CD4-positive, alpha-beta T cell treated with Interleukin-4 for 4 hours (primary cell): ENCODE measurements around the gene NSD1.

Experiments
- DNase-seq: peaks from one replicate; pipeline ENCODE4 v3.0.0-alpha.2; 2020

Gene NSD1

DNA sequence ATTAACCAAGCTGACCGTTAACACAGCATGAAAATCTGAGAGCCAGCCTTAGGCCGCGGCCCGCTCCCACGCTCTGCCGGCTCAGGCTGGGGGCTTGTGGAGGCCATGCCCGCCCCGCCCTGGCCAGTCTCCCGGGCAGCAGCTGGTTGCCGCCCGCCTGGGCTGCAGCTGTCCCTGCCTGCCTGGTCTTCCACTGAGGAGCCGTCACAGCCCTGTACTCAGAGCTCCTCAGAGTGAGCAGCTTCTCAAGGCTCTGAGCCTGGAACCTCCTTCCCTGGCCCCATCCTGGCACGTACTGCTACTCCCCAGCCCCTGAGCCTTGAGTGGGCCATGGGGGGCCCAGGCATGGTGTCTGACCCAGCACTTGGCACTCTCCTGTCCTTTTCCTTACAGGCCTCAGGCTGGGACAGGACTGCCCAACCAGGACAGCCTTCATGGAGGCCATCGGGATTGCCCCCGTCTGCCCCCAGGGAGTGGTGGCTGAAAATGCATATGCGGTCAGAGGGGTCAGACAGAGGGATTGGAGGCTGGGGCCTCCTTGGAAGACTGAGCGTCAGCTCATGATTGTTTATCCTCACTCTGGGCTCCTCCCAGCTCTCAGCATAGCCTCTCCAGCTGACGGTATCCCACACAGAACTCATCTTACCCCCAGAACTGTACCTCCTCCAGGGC is 35.0 kb upstream of the NSD1 start:
- DNase-seq = no peak

DNA sequence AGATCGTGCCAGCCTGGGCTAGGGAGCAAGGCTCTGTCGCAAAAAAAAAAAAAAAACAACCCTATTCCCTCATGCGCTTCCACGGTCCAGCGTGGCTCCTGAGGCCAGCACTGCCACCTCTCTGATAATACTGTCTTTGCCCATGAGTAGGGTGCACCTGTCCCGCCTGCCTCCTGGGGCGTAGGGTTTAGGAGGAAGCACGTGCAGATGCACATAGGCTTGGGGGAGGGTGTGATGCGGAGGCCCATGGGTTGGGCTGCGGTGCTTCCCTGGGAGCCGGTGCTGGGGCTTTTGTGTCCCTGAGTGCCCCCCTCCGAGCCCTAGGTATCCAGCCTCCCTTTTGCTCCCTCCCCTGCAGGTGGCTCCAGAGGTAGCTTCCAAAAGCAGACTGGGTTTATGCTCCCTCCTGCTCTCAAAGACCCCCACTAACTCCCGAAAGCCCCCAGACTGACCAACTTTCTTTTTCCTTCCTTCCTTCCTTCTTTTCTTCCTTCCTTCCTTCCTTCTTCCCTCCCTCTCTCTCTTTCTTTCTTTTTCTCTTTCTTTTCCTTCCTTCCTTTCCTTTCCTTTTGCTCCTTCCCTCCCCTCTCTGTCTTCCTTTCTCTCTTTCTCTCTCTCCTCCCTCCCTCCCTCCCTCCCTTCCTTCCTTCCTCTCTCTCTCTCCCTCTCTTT is 34.0 kb upstream of the NSD1 start:
- DNase-seq = no peak

DNA sequence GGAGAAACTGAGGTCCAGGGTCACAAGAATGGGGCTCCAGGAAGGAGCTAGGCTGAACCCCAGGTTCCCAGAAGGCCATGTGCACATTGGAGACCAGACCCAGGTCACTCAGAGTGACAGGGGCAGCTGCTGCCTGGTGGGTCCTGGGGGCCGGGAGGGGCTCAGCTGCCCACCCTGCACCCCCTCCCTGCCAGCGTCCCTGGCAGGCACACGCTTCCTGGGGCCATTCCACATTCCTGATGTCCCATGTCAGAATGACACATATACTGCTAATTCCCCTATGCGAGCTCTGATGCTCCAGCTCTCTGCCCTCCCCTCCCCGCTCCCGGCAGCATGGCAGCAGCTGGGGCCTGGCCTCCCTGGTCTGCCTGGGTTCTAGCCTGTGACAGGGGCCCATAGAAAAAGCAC is 32.9 kb upstream of the NSD1 start:
- DNase-seq = no peak

DNA sequence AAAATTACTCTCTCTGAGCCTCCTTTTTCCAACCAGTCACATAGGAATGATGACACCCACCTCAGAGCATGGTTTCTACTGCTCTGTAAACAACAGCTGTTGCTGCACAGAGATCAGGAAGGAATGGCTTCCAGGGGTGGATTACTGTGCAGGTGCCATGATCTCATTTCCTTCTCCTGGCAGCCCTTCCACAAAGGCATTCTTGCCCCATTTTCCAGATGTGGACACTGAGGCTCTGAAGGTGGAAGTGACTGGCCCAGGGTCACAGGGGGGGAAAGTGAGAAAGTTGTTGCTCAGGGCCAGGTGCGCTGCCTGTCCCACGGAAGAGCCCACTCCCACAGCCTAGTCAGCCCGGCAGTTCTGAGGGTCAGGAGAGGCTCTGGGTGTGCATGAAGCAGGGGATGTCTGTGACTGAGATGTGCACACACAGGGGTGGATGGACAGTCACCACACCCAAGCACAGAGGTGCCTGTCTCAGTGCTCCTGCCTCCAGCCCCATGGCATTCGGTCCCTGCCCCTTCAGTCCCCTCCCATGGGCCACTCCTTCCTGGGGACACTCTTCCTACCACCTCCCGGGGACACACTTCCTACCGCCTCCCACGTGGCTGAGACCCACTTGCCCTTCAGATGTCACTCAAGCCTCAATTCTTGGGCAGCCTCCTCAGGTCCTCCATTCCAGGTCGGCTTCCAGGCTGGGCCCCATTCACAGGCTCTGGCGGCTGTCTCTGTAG is 29.9 kb upstream of the NSD1 start:
- no peak for DNase-seq

DNA sequence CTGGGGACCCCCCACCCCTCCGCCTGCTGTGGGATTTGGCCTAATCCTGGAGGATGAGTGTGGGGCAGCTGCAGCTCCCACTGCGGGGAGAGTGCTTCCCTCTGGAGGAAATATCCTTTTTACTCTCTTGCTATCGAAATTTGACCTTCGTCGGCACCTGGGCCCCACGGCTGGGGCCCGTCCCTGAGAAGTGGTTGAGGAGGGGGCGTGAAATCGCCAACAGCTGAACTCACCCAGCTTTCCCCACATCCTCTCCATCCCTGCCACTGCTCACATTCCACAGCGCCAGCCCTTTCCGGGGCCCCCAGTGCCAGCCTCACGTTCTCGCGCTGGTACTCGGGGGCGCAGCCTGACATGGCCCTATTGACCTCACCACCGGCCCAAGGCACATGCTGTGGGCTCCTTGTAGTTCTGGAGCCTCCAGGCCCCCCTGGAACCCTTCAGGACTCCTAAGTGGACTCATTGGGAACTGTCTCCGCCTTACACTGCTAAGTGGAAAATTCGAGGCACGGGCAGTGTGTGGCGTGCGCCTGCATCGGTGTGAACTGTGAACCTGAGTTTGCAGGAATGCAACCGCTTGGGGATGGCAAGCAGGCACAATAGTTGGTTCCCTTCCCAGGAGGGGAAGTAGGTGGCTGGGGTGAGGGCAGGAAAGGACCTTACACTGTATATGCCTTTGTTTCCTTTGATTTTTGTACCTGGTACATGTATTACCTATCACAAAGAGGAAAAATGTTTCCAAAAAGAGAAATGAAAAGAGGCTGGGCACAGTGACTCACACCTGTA is 27.7 kb upstream of the NSD1 start:
- no peak for DNase-seq

DNA sequence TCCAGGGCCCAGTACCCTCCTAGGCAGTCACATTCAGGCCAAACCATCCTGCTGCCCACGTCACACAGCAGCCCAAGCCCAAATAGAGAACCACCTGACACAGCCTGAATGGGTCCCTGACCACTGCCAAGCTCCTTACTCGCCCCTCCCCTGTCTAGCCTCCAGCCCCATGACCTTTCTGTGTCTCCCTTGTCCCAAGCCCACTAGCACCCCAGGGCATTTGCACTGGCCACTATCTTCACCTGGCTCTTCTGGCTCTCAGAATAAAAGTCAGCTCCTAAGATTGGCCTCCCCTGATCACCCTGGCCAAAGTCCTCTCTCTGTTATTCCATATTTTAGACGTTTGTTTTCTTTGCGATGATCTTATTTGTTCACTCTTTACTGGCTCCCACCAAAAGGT is 26.4 kb upstream of the NSD1 start:
- no peak for DNase-seq

DNA sequence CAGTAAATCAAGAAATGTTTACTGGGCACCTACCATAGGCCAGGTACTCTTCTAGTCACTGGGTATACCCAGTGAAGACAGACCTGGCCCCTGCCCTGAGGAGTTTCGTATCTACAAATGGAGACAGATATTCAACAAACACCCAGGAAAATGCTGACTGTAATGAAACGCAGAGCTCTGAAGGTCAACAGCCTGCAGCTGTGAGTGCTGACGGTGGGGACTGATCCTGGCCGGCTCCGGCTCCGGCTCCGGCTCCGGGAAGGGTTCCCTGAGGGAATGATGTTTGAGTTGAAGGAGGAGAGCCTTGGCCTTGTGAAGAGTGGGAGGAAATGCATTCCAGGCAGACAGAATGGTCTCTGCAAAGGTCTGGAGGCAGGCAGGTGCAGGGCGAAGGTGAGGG is 23.8 kb upstream of the NSD1 start:
- no peak for DNase-seq

DNA sequence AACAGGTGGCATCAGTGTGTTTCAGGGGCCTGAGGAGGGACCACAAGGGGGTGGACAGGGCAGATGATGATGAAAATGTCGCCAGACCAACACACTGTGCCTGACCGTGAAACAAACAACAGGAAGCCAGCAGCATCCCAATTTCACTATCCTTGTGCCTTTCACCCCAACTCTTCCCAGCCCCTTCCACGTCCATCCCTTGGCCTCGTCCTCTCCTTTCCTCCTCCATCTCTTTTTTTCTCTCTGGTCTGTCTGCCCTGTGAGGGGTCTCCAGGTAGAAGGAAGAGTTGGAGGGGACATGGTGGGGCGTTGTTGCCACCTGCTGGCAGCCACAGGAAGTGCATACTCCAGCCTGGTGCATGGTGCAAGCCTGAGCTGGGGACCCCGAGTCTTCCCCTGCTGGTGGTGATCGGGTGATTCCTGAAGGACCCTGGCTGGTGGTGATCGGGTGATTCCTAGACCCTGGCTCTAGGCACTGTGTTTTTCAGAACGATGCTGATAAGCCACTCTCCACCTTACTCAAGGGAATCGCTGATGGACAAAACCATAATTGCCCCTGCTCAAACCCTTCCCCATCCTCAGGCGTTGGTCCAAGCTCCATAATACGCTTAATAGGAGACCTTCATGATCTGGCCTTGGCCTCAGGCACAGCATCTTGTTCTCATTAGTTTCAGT is 21.7 kb upstream of the NSD1 start:
- peak; percentile 52 for DNase-seq

DNA sequence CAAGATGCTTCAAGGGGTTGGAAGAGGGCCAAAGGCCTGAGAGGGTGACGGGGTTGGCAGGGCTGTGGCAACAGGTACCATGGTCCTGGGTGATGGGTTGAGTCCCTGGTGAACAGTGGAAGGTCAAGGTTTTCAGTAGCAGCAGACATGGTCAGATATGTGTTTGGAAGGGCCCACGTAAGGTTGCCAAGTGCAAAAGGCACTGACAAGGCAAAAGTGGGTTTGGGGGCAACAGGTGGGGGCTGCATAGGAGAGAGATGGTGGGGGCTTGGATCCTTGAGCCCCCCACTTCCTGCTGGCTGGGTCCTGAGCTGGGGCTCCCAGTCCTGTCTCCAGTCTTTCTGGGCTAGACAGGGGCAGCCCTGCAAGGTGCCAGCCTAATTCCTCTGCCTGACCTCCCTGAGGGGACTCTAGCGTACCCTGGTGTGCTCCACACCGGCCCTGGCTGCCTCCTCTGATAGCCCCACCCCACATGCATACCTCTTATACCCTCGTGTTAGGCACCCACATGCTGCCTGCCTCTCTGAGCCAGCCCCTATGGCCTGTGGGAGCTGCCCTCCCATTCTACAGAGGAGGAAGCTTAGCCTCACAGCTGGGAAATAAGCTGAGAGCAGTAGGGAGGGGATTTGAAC is 20.9 kb upstream of the NSD1 start:
- no peak for DNase-seq

DNA sequence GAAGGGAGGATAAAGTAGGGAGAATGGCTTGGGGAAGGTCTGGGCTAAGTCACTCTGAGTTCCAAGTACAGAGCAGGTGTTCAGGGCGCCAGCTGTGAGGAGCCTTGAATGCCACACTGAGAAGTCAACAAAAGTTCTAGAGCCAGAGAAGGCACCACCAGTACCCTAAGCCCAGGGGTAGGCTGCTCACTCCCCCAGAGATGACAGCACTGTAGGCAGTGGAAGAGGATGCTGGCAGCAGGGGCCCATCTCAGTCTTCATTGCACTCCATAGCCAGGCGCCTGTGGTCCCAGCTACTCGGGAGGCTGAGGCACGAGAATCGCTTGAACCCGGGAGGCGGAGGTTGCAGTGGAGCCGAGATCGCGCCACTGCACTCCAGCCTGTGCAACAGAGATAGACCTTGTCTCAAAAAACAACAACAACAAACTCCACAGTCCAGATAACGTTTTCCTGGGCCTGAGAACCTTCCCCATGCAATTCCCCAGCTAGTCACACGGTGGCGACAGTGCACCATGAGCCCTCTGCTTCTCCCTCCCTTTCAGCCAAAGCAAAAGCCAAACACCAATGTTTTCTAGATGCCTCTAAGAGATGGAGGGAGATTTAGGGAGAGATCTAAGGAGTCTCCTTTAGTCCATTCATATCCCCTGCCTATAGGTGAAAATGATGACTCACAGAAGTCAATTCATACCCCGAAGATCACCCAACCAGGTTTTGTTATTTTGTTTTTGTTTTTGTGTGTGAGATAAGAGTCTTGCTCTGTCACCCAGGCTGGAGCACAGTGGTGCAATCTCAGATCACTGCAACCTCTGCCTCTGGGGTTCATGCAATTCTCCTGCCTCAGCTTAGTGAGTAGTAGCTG is 19.8 kb upstream of the NSD1 start:
- peak; percentile 79 for DNase-seq

DNA sequence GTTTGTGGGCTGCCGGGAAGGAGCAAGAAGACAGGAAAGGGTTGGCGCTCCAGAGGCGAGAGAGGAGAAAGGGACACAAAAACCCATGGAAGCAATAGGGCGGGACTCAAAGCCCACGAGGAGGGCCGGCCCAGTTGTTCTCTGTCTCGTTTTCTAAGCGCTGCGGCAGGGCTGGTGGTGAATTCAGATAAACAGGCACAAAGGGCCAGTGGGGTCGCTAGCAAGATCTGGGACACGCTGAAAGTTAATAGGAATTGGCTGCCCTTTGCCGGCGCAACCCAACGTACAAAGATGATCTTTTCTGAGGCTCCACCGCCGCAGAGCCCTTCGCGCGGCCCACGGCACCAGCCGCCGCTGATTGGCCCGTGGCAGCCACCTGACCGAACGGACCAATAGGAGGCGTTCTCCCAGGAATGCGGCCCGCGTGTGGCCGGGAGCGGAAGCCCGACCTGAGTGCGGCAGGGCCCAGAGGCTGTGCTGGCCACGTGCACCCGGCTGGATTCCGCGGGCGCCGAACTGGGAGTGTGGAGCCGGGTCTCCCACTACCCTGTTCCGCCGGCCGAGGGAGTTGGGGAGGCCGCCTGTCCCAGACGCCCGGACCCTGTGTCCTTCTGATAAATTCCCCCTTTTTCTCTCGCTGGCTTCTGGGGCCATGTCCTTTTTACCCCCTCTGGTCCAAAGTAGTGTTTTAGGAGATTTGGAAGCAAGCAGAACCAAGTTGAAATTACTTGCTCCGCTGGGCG is 16.8 kb upstream of the NSD1 start:
- DNase-seq = peak; percentile 80

DNA sequence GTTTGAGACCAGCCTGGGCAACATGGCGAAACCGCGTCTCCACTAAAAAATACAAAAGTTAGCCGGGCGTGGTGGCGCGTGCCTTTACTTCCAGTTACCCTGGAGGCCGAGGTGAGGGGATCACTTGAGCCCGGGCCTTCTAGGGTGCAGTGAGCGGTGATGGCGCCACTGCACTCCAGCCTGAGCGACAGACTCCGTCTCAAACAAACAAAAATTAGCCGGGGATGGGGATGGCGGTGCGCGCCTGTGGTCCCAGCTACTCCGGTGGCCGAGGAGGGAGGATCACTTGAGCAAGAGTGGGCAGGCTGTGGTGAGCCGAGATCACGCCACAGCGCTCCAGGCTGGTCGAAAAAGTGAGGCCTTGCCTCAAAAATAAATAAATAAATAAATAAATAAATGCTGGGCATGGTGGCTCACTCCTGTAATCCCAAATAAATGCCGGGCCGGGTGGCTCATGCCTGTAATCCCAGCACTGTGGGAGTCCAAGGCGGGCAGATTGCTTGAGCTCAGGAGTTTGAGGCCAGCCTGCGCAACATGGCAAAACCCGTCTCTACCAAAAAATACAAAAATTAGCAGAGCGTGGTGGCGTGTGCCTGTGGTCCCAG is 16.0 kb upstream of the NSD1 start:
- no peak for DNase-seq

DNA sequence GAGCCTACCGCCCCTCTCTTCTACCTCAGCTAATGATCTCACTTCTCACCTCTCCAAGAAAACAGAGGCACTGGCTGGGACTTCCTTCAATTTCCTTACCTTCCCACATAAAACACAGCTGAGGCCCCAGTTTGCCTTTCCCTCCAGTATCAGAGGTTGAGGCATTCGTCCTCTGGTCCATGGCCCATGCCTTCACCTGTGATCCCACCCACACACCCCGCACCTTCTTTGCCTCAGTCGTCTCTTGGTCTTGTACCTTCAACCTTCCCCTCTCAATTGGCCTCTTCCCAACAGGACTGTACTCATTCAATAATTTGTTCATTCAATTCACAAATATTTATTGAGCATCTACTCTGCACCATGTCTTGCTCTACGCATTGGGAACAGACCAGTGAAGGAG is 11.0 kb upstream of the NSD1 start:
- no peak for DNase-seq

DNA sequence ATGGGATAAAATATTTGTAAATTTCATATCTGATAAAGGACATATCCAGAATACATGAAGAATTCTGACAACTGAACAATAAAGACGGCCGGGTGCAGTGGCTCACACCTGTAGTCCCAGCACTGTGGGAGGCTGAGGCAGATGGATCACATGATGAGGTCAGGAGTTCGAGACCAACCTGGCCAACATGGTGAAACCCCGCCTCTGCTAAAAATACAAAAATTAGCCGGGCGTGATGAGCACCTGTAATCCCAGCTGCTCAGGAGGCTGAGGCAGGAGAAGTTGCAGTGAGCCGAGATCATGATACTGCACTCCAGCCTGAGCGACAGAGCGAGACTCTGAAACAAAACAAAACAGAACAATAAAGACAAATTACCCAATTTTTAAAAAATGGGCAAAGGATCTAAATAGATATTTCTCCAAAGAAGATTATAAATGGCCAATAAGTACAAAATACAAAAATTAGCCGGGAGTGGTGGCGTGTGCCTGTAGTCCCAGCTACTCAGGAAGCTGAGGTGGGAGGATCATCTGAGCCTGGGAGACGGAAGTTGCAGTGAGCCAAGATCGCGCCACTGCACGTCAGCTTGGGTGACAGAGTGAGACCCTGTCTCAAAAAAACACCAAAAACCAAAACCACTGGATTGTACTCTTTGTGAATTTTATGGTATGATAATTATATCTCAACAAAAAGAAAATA is 9.6 kb upstream of the NSD1 start:
- DNase-seq = no peak

DNA sequence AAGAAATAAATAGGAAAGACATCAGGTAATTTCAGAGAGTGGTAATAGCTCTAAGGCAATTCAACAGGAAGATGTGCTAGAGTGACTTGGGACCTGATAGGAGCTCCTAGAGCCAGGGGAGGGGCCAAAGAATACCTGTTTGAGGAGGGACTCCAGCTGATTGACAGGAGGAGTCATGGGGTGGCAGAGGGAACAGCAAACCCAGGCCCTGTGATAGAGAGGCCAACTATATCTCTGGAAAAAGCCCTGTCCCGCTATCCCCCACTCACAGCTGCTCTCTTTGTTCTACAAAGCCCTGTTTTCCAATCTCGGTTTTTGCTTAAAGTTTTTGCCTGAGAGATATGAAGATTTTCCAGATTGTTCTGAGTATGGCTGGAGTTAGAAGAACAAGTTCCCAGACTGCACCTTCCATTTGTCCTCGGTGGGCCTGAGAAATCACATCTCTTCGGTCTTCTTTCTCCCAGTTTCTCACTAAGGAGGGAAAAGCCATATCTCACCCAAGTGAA is 9.0 kb upstream of the NSD1 start:
- DNase-seq = no peak

DNA sequence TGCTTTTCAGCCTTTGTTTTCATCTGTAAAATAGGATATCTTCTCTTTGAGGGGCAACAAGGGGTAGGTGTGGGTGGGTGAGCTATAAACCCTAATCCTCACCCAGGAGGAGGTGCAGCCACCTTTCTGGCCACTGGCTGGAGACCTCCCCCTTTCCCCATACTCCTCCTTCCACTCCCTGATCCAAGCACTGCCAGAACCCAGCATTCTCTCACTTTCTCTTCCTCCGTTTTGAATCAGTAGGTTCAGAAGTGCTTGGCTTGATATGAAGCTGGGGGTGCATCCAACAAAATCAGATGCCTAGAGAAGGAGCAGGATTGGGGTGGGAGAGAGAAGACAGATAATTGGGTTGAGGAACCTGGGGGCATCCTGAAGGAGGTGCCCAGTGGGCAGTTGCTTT is 6.8 kb upstream of the NSD1 start:
- DNase-seq = no peak

DNA sequence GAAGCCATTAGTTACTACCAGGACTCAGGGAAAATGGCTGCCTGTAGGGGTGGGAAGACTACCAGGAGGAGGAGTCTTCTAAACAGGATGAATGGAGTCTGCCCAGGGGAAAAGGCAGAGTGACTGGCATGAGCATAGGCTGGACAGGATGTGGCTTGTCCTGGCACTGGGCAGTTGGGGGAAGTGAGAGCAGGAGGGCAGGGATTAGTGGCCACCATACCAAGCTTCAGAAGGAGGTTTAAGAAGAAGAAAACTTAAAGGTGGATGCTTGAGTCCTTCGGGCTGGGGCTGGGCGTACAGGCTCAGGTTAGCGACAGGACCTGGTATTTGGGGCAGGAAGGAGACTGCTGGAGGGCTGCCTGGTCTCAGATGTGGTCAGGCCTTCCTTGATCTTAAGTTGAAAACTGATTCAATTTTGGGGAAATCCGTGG is 5.0 kb upstream of the NSD1 start:
- peak; percentile 22 for DNase-seq

DNA sequence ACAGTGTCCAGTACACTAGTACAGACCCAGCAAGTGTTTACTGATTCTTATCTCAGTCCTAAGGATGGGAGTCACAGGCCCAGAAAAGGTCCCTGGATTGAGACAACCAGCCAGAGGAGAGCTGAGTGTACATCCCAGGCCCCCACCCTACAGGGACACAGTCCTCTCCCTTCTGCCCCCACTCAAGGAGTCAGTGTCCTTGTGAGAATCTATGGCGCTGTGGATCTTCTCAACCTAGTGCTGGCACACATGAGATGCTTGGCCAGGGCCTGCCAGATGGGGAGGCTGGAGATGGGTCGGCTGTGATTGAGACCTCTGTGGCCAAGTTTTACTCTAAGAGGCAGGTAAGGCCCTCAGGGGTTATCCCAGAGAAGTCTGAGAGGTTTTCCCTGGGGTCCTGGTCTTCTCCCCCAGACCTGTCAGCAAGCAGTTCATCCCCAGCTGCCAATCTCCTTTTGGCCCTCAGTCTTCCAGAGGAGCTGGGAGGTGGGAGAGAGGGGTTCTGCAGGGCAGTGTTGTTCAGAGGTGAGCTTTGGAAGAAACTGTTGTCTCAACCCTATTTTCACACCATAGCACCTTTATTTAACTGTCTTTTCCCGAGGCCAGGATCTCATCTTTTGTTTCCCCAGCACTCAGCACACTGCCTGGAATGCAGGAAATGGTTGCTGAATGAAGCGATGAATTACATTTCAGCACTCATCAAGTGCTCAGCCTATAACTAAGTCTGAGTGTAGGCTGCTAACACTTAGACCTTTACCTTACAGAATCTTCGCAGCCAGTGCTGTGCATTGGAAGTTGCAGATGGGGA is 3.2 kb upstream of the NSD1 start:
- DNase-seq = no peak

DNA sequence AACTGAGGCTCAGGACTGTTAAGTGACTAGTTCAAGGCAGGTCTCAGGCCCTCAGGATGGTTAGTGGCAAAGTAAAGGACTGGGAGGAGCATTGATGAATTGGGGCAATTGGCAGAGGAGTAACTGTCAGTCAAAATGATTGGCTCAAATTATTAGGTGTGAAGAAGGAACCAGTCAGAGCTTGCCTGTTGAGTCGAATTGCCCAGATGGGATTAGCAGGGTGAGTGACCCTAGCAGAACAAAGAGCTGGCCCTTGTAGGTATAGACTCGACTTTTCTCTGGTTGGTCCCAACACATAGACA is 2.6 kb upstream of the NSD1 start:
- DNase-seq = no peak
